ENCODE measurements around the gene ZMYM4. TPM values are rescaled to one million over a fixed set of nuclear protein-coding genes. Genes with fewer than 3 reads are reported as not detected.

The ZMYM4 gene
- polyA plus RNA-seq, 1 of the 3 experiments (the other 2 are of a cell fraction), result 12.2 TPM

DNA sequence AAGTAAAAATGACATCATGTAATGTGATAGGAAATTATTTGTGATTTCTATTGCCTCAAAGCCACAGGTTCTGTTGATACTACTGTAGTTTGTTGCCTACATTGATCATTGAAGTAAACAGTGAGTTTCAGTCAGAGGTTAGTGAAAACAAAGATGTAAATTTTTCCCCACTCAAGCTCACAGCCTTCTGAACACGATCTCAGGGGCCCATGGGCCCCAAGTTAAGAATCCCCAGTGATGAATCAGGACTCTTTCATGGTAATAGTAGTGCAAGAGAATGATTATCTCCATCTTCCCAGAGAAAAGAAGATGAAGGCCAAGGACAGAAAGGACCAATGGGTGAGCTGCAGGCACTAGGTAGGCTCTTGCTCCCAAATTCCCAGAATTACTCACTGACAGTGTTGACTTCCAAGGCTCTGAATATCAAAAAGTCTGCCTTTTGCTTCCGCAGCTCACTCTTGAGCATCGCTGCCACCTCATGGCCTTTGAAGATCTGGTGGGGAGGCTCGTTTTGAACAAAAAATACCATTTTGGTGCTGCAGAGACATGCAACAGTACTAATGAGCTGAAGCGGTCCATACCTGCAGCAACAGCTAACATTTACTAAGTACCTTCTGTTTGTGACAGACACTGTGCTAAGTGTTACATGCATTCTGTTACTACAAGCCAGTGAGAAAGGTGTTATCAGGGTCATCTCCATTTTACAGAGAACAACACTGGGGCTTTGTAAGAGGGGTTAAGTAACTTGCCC is 175.4 kb downstream of the ZMYM4 start:
- Histone ChIP-seq H3K4me3 (ENCODE audit: low read depth in 2 of 2, low read length in 1 of 2) (no peak overlapping the region), H3K4me2 (no peak overlapping the region), H3K79me2 (ENCODE audit: insufficient read depth) (no peaks in the 10 kb centered on the region), H3K4me1 (ENCODE audit: control insufficient read depth in 1 of 2, insufficient read depth in 2 of 2, low read depth in 1 of 2, low read length in 1 of 2) (peaks cover 0 to 7% of the 10 kb centered on the region in 2 experiments; a peak in 1 of 4 replicates), H3F3A (replicated peaks; ENCODE audit: insufficient read depth) (peaks cover under 1% of the 10 kb centered on the region), H3K36me3 (replicated peaks in 1 of 2; ENCODE audit: control insufficient read depth in 1 of 2, insufficient read depth in 2 of 2, low read length in 1 of 2) (peaks cover 39 to 89% of the 10 kb centered on the region in 2 experiments), H3K27me3 (ENCODE audit: insufficient read depth) (no peaks in the 10 kb centered on the region), H3K9me3 (no peaks in the 10 kb centered on the region), H3K27ac (ENCODE audit: low read depth in 2 of 2, low read length in 1 of 2) (no peak overlapping the region), H2AFZ (ENCODE audit: low read depth) (no peak overlapping the region), H3K9ac (no peak overlapping the region), H4K20me1 (ENCODE audit: insufficient read depth) (no peaks in the 10 kb centered on the region), H3K9me2 (no peaks in the 10 kb centered on the region)
- WGBS (ENCODE audit: low lambda C conversion rate), result 71% methylated on average over 2 of the region's 5 CpGs
- DNase-seq, result no peak
- no peak for TF ChIP-seq FOXM1 (IDR thresholded peaks at IDR 0.05; ENCODE audit: low read depth)
- TF ChIP-seq, protein P1, sequence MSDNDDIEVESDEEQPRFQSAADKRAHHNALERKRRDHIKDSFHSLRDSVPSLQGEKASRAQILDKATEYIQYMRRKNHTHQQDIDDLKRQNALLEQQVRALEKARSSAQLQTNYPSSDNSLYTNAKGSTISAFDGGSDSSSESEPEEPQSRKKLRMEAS (IDR thresholded peaks at IDR 0.05; ENCODE audit: low read depth), result no peak
- TF ChIP-seq RAD21 (IDR thresholded peaks at IDR 0.05; ENCODE audit: low read length), result peak; percentile 54
- TF ChIP-seq, protein P2, sequence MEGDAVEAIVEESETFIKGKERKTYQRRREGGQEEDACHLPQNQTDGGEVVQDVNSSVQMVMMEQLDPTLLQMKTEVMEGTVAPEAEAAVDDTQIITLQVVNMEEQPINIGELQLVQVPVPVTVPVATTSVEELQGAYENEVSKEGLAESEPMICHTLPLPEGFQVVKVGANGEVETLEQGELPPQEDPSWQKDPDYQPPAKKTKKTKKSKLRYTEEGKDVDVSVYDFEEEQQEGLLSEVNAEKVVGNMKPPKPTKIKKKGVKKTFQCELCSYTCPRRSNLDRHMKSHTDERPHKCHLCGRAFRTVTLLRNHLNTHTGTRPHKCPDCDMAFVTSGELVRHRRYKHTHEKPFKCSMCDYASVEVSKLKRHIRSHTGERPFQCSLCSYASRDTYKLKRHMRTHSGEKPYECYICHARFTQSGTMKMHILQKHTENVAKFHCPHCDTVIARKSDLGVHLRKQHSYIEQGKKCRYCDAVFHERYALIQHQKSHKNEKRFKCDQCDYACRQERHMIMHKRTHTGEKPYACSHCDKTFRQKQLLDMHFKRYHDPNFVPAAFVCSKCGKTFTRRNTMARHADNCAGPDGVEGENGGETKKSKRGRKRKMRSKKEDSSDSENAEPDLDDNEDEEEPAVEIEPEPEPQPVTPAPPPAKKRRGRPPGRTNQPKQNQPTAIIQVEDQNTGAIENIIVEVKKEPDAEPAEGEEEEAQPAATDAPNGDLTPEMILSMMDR (IDR thresholded peaks at IDR 0.05), result peak; percentile 30; the same call in 1 of the 2 replicates
- CTCF ChIA-PET, result interaction anchor here (1.0 to 3.0 kb wide), 16 partner anchors 8 to 283 kb away, joined by 3 to 17 read pairs (median 4); no protein-coding TSS in a partner anchor
- POLR2A ChIA-PET, result no interaction called here

DNA sequence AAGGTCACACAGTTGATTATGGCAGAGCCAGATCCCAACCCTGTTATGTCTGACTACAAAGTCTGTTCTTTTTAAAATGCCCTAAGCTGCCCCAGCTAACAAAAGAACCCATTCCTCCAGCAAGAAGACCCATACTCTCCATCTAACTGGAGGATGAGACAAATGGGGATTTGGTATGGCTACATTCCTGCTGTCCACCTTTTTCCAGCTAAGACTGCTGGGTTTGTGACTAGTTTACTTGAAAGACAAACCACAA is 175.9 kb downstream of the ZMYM4 start:
- no peaks in the 10 kb centered on the region for H3K9me2 ChIP-seq
- peaks cover 39 to 90% of the 10 kb centered on the region in 2 experiments for H3K36me3 ChIP-seq (replicated peaks in 1 of 2; ENCODE audit: control insufficient read depth in 1 of 2, insufficient read depth in 2 of 2, low read length in 1 of 2)
- POLR2A ChIA-PET, result no interaction called here
- H3F3A ChIP-seq (replicated peaks; ENCODE audit: insufficient read depth), result peaks cover 6% of the 10 kb centered on the region
- DNase-seq, result no peak
- CTCF ChIA-PET, result interaction anchor here (1.0 to 3.0 kb wide), 13 partner anchors 8 to 270 kb away, joined by 3 to 17 read pairs (median 4); no protein-coding TSS in a partner anchor
- peaks cover 0 to 7% of the 10 kb centered on the region in 2 experiments; a peak in 1 of 4 replicates for H3K4me1 ChIP-seq (ENCODE audit: control insufficient read depth in 1 of 2, insufficient read depth in 2 of 2, low read depth in 1 of 2, low read length in 1 of 2)
- H4K20me1 ChIP-seq (ENCODE audit: insufficient read depth), result no peaks in the 10 kb centered on the region
- H3K27me3 ChIP-seq (ENCODE audit: insufficient read depth), result no peaks in the 10 kb centered on the region
- no peak overlapping the region for H3K4me3 ChIP-seq (ENCODE audit: low read depth in 2 of 2, low read length in 1 of 2)
- no peak for TF ChIP-seq FOXM1 (IDR thresholded peaks at IDR 0.05; ENCODE audit: low read depth)
- TF ChIP-seq NRF1 (IDR thresholded peaks at IDR 0.05; ENCODE audit: low read depth, low read length), result no peak
- no peak overlapping the region for H2AFZ ChIP-seq (ENCODE audit: low read depth)
- H3K4me2 ChIP-seq, result no peak overlapping the region
- no peaks in the 10 kb centered on the region for H3K9me3 ChIP-seq
- no peak overlapping the region for H3K9ac ChIP-seq
- no peaks in the 10 kb centered on the region for H3K79me2 ChIP-seq (ENCODE audit: insufficient read depth)
- no peak overlapping the region for H3K27ac ChIP-seq (ENCODE audit: low read depth in 2 of 2, low read length in 1 of 2)

GRCh38 chr1:35447278-35447677 is 178.8 kb downstream of the ZMYM4 start:
- peaks cover 3 to 23% of the 10 kb centered on the region in 2 experiments for H3K4me1 ChIP-seq (ENCODE audit: control insufficient read depth in 1 of 2, insufficient read depth in 2 of 2, low read depth in 1 of 2, low read length in 1 of 2)
- H3K27ac ChIP-seq (ENCODE audit: low read depth in 2 of 2, low read length in 1 of 2), result no peak overlapping the region
- no peaks in the 10 kb centered on the region for H3K9me2 ChIP-seq
- H2AFZ ChIP-seq (ENCODE audit: low read depth), result no peak overlapping the region
- H4K20me1 ChIP-seq (ENCODE audit: insufficient read depth), result no peaks in the 10 kb centered on the region
- POLR2A ChIA-PET, result no interaction called here
- H3K27me3 ChIP-seq (ENCODE audit: insufficient read depth), result no peaks in the 10 kb centered on the region
- H3K4me2 ChIP-seq, result no peak overlapping the region
- no peak for DNase-seq
- no peak overlapping the region for H3K9ac ChIP-seq
- H3K36me3 ChIP-seq (replicated peaks in 1 of 2; ENCODE audit: control insufficient read depth in 1 of 2, insufficient read depth in 2 of 2, low read length in 1 of 2), result peaks cover 41 to 84% of the 10 kb centered on the region in 2 experiments
- H3K79me2 ChIP-seq (ENCODE audit: insufficient read depth), result no peaks in the 10 kb centered on the region
- no peaks in the 10 kb centered on the region for H3K9me3 ChIP-seq
- peaks cover 11% of the 10 kb centered on the region for H3F3A ChIP-seq (replicated peaks; ENCODE audit: insufficient read depth)
- no peak overlapping the region for H3K4me3 ChIP-seq (ENCODE audit: low read depth in 2 of 2, low read length in 1 of 2)
- CTCF ChIA-PET, result interaction anchor here (0.8 to 1.1 kb wide), 3 partner anchors 109 to 121 kb away, joined by 3 to 5 read pairs (median 4); no protein-coding TSS in a partner anchor
- TF ChIP-seq SMC3 (IDR thresholded peaks at IDR 0.05; ENCODE audit: low read depth, low read length), result no peak
- TF ChIP-seq RXRA (IDR thresholded peaks at IDR 0.05; ENCODE audit: borderline replicate concordance, low read depth), result no peak
- no peak for TF ChIP-seq SIN3A (IDR thresholded peaks at IDR 0.05; ENCODE audit: borderline replicate concordance, low read depth, low read length)
- no peak for TF ChIP-seq RCOR1 (IDR thresholded peaks at IDR 0.05; ENCODE audit: low read length)
- no peak for TF ChIP-seq MEF2A (IDR thresholded peaks at IDR 0.05; ENCODE audit: borderline replicate concordance, low read depth)
- TF ChIP-seq TCF12 (IDR thresholded peaks at IDR 0.05), result no peak
- TF ChIP-seq GABPA (IDR thresholded peaks at IDR 0.05; ENCODE audit: low read depth), result no peak
- TF ChIP-seq FOXJ3 (CRISPR knock-in tag; IDR thresholded peaks at IDR 0.05), result no peak
- TF ChIP-seq JUND (IDR thresholded peaks at IDR 0.05), result no peak
- no peak for TF ChIP-seq FOSL2 (IDR thresholded peaks at IDR 0.05; ENCODE audit: borderline replicate concordance, low read depth)
- no peak for TF ChIP-seq EP300 (IDR thresholded peaks at IDR 0.05; ENCODE audit: borderline replicate concordance in 1 of 2, low read depth in 1 of 2, low read length in 1 of 2)
- TF ChIP-seq EZH2phosphoT487 (IDR thresholded peaks at IDR 0.05; ENCODE audit: borderline replicate concordance, low read depth), result no peak
- TF ChIP-seq, protein P3, sequence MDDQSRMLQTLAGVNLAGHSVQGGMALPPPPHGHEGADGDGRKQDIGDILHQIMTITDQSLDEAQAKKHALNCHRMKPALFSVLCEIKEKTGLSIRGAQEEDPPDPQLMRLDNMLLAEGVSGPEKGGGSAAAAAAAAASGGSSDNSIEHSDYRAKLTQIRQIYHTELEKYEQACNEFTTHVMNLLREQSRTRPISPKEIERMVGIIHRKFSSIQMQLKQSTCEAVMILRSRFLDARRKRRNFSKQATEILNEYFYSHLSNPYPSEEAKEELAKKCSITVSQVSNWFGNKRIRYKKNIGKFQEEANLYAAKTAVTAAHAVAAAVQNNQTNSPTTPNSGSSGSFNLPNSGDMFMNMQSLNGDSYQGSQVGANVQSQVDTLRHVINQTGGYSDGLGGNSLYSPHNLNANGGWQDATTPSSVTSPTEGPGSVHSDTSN (IDR thresholded peaks at IDR 0.05), result no peak
- TF ChIP-seq GATA2 (CRISPR knock-in tag; IDR thresholded peaks at IDR 0.05), result no peak
